Stimulated activated CD4-positive, alpha-beta T cell treated with anti-CD3 and anti-CD28 coated beads, Interleukin-2, amount 100 ng/mL, for 4 hours (primary cell): ENCODE measurements around the gene TMEM163.
"Not testable (repeated sequence)": the region's sequence is repeated elsewhere in the genome, so short reads cannot be mapped to it uniquely, and the experiment has no call there.

Experiments
- DNase-seq: peaks from one replicate; pipeline ENCODE4 v3.0.0-alpha.2; 2020; ENCODE audit warnings: low read depth

TMEM163 gene

GRCh38 chr2:134482766-134483340 is 235.9 kb downstream of the TMEM163 start:
- no peak for DNase-seq

GRCh38 chr2:134482131-134482723 is 236.6 kb downstream of the TMEM163 start:
- no peak for DNase-seq

- DNase-seq = no peak
Measured at GRCh38 chr2:134479696-134480330, 239.0 kb downstream of the TMEM163 start.

GRCh38 chr2:134476982-134477381 is 241.8 kb downstream of the TMEM163 start:
- DNase-seq = not testable (repeated sequence)

- DNase-seq = no peak
Measured at GRCh38 chr2:134470561-134471168, 248.1 kb downstream of the TMEM163 start.

GRCh38 chr2:134469516-134470115 is 249.2 kb downstream of the TMEM163 start:
- no peak for DNase-seq

GRCh38 chr2:134468776-134469175 is 250.0 kb downstream of the TMEM163 start:
- no peak for DNase-seq

GRCh38 chr2:134468164-134468563 is 250.6 kb downstream of the TMEM163 start:
- DNase-seq = no peak

- no peak for DNase-seq
Measured at GRCh38 chr2:134466141-134466540, 252.7 kb downstream of the TMEM163 start.

- DNase-seq = no peak
Measured at GRCh38 chr2:134465228-134466105, 253.3 kb downstream of the TMEM163 start.

GRCh38 chr2:134463699-134464022 is 255.1 kb downstream of the TMEM163 start:
- DNase-seq = no peak

GRCh38 chr2:134462791-134463698 is 255.8 kb downstream of the TMEM163 start:
- no peak for DNase-seq

GRCh38 chr2:134462275-134462674 is 256.5 kb downstream of the TMEM163 start:
- no peak for DNase-seq

- no peak for DNase-seq
Measured at GRCh38 chr2:134461511-134461910, 257.3 kb downstream of the TMEM163 start.

GRCh38 chr2:134460583-134460998 is 258.2 kb downstream of the TMEM163 start:
- no peak for DNase-seq

GRCh38 chr2:134459706-134460406 is 258.9 kb downstream of the TMEM163 start:
- no peak for DNase-seq

- no peak for DNase-seq
Measured at GRCh38 chr2:134458950-134459349, 259.9 kb downstream of the TMEM163 start.

- no peak for DNase-seq
Measured at GRCh38 chr2:134458473-134458853, 260.3 kb downstream of the TMEM163 start.

GRCh38 chr2:134457765-134458472 is 260.9 kb downstream of the TMEM163 start:
- no peak for DNase-seq

GRCh38 chr2:134457353-134457752 is 261.4 kb downstream of the TMEM163 start:
- DNase-seq = no peak
